Fibroblast of pulmonary artery (primary cell): ENCODE data around the gene TOMM6.

Experiments
- DNase-seq: peaks from one replicate; pipeline ENCODE4 v3.0.0-alpha.2; 2010; ENCODE audit warnings: low read depth
- H3K4me3 ChIP-seq: replicated peaks from 2 replicates; pipeline ENCODE4 v1.5.1; 2011; ENCODE audit warnings: low read depth, mild to moderate bottlenecking, control low read depth, low read length, moderate library complexity
- TF ChIP-seq, protein P1 (sequence below): IDR thresholded peaks from 2 replicates; pipeline ENCODE4 v1.5.1; 2011; ENCODE audit warnings: mild to moderate bottlenecking, control low read depth, low read length, inconsistent platforms; ENCODE audit errors: missing control alignments

TOMM6 gene

DNA sequence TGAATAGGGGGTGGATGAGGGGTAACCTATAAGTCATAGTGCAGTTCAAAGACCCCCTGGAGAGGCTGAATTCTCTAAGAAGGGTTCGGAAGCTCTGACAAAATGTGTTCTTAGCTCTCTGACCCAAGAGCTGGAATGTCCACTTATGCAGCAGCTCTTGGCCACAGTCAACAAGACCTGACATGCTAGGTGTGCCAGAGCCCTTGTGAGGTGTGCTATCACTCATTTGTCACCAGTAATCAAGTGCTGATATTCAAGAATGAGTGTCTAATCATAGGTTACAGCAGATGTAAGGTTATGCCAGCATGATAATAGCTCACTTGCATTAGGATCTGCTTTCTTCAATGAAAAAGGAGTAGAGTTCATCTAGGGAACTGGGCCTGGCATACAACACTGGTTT is 28.1 kb downstream of the TOMM6 start:
- no peak overlapping the region for H3K4me3 ChIP-seq
- DNase-seq: no peak
- TF ChIP-seq, protein P1, sequence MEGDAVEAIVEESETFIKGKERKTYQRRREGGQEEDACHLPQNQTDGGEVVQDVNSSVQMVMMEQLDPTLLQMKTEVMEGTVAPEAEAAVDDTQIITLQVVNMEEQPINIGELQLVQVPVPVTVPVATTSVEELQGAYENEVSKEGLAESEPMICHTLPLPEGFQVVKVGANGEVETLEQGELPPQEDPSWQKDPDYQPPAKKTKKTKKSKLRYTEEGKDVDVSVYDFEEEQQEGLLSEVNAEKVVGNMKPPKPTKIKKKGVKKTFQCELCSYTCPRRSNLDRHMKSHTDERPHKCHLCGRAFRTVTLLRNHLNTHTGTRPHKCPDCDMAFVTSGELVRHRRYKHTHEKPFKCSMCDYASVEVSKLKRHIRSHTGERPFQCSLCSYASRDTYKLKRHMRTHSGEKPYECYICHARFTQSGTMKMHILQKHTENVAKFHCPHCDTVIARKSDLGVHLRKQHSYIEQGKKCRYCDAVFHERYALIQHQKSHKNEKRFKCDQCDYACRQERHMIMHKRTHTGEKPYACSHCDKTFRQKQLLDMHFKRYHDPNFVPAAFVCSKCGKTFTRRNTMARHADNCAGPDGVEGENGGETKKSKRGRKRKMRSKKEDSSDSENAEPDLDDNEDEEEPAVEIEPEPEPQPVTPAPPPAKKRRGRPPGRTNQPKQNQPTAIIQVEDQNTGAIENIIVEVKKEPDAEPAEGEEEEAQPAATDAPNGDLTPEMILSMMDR: no peak

DNA sequence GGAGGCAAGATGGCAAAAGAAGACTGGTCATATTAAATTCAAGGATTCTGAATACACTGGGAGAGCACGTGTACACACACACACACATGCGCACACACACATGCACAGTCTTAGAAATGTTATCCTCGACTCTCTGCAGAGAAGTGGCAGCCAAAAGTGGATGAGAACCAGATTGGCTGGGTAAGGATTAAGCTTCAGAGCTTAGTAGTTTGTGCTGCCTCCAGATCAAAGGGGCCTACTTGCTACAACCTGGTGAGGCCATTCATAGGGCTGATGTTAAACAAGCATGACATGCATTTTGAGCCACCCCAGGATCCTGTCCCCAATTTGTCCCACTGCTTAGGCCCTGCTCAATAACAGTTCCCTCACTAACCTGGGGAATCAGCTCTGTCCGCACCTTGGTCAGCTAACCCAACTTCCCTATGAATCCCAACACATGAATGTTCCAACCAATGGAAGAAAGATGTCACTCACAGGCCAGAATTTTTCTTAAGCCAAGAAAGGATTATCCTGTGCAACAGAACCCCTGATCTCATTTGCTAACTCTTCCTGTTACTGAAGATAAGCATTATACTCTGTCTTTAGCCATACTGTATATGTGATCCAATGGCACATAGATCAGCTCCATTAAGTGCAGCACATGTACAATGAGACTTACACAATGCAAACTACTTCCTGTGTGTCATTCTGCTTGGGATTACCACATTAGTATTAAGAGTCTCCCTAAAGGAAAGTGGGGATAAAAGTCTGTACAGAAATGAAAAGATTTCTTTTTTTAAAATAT is 31.0 kb downstream of the TOMM6 start:
- peak; percentile 79 for DNase-seq
- H3K4me3 ChIP-seq: no peak overlapping the region
- TF ChIP-seq, protein P1: no peak

DNA sequence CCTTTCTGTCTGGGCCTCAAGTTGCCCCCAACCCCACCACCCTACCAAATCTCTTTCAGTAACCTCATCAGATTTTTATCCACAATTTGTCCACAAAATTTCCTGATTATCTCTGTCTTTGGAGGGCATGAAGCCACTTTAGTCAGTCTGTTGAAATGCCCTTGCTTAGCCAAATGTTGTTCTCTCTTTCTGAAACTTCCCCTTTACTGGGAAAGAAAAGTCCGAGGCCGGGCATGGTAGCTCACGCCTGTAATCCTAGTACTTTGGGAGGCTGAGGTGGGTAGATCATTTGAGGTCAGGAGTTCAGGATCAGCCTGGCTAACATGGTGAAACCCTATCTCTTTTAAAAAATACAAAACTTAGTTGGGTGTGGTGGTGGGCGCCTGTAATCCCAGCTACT is 33.8 kb downstream of the TOMM6 start:
- TF ChIP-seq, protein P1: no peak
- DNase-seq: no peak
- H3K4me3 ChIP-seq: no peak overlapping the region

DNA sequence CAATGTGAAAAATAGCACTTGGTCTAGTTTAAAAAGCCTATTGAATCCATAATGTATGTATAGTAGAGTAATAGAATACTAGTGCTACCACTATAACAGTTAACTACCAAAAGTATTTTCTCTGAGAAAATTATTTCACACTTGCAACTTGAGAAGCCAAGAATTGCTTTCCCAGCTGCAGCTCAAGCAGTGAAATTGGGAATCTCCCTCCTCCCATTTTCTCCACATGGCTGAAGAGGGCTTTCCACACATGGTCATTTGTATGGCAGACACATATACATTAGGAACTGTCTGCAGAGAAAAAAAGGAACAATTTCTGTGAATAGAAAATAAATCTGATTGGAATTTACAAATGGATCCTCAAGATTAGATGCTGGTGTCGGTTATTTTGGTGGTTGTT is 34.5 kb downstream of the TOMM6 start:
- TF ChIP-seq, protein P1: no peak
- DNase-seq: no peak
- H3K4me3 ChIP-seq: no peak overlapping the region

DNA sequence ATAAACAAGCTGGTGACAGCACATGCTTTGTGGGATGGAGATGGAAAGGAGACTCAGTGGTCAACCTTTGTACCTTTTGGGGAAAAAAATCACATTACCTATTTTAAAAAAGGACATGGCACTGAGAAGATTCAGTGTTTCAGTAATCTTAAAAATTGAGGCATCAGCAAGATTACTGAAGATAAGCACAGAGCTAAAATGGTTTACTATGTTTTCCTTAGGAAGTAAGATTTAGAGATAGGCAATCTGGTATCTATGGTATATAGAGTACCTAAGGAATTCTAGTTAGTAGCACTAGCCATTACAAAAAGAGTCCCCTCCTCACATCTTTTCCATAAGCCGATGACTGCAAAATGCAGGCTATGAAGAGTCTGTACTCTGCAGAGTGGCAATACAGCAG is 35.7 kb downstream of the TOMM6 start:
- H3K4me3 ChIP-seq: no peak overlapping the region
- TF ChIP-seq, protein P1: no peak
- no peak for DNase-seq

DNA sequence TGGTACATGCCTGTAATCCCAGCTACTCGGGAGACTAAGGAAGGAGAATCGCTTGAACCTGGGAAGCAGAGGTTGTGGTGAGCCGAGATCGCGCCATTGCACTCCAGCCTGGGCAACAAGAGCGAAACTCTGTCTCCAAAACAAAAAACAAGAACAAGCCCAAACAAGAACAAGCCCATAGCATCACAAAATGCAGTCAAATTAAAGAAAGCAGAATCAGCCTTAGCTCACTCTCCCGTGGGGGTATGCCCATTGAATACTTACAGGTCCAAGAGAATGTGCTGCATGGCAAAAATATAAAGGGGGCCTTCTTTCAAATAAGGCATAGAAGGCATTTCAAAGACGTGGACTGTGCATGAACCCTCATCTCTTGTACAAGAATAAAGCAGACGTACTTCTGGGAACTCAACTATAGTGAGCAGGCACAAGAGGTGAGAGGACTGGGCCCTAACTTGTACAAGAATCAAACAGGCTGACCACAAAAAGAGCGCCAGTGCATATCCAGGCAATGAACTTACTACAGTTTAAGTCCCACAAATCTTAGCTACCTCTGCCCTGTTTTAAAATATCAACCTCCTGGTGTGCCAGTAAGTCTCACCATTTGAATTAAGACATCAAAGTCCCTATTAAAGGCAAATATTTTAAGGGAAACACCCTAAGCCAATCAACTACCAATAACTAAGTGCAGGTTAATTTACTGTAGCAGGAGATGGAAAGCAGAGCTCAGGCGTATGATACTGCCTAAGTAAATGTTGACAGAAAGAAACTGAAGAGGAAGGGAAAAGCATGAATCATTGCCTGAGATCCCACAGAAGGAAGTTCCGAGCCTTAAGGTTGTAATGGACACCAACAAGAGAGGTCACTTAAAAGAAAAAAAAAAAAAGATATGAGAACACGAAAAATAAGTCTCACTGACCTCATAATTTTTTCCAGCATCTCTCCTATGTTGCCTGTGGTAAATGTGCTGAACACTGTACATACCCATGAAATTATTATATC is 37.4 kb downstream of the TOMM6 start:
- peak; percentile 54 for DNase-seq
- no peak overlapping the region for H3K4me3 ChIP-seq
- TF ChIP-seq, protein P1: no peak
